ENCODE results near the gene MARCHF10. TPM values are rescaled to one million over a fixed set of nuclear protein-coding genes. Genes with fewer than 3 reads are reported as not detected.

Gene MARCHF10
- total RNA-seq, 1 experiment from 2014 or later: not detected

- ChIA-PET POLR2A (no interaction called here), RAD21 (ENCODE audit: low non-redundant PET in 1 of 2, low total read pairs in 2 of 2, uncharacterized antibody in 2 of 2, unreplicated experiment in 2 of 2) (no interaction called here), CTCF (interaction anchor here (1.2 kb wide), 1 partner anchor 16 kb away, joined by 3 read pairs; no protein-coding TSS in a partner anchor)
- no peak overlapping the region for H3K4me3 ChIP-seq (replicated peaks in 1 of 2; ENCODE audit: low read depth in 1 of 2, low read length in 2 of 2)
- DNase-seq (ENCODE audit: low read depth, low spot score) (no peak), ATAC-seq (no peak)
- no peak overlapping the region for H3K27ac ChIP-seq (ENCODE audit: low read depth, low read length)
- no peaks in the 10 kb centered on the region for H3K27me3 ChIP-seq (ENCODE audit: insufficient read depth, low read length)
- no peak overlapping the region for H3K9ac ChIP-seq (ENCODE audit: low read length)
- H3K4me1 ChIP-seq (ENCODE audit: control insufficient read depth in 1 of 2, insufficient read depth in 2 of 2, low read length in 2 of 2): peaks cover 0 to 9% of the 10 kb centered on the region in 2 experiments; a peak in 1 of 4 replicates
- intact Hi-C loops (cut with micrococcal nuclease): no loop called here
- H3K79me2 ChIP-seq (ENCODE audit: insufficient read depth, low read length): no peaks in the 10 kb centered on the region
- no peaks in the 10 kb centered on the region for H4K20me1 ChIP-seq (ENCODE audit: insufficient read depth)
- no peaks in the 10 kb centered on the region for H3K36me3 ChIP-seq (ENCODE audit: control insufficient read depth in 1 of 2, insufficient read depth in 2 of 2, low read length in 2 of 2)
- no peak for TF ChIP-seq CEBPB (IDR thresholded peaks at IDR 0.05; ENCODE audit: low read depth)
- H3K9me2 ChIP-seq (ENCODE audit: insufficient read depth): no peaks in the 10 kb centered on the region
- no TSS peak for BruUV-seq (replicated peaks)
- no peaks in the 10 kb centered on the region for H3K9me3 ChIP-seq (ENCODE audit: control insufficient read depth in 1 of 2, insufficient read depth in 1 of 2, low read depth in 1 of 2, low read length in 2 of 2)
- no peak overlapping the region for H3K4me2 ChIP-seq (ENCODE audit: low read length)
- no peak overlapping the region for H2AFZ ChIP-seq (ENCODE audit: low read depth, low read length, poor library complexity, severe bottlenecking)
Measured at GRCh38 chr17:62689441-62690167, 118.5 kb downstream of the MARCHF10 start.

- Histone ChIP-seq H4K20me1 (ENCODE audit: insufficient read depth) (no peaks in the 10 kb centered on the region), H3K4me2 (ENCODE audit: low read length) (no peak overlapping the region), H3K9me2 (ENCODE audit: insufficient read depth) (no peaks in the 10 kb centered on the region), H2AFZ (ENCODE audit: low read depth, low read length, poor library complexity, severe bottlenecking) (no peak overlapping the region), H3K36me3 (ENCODE audit: control insufficient read depth in 1 of 2, insufficient read depth in 2 of 2, low read length in 2 of 2) (no peaks in the 10 kb centered on the region), H3K27me3 (ENCODE audit: insufficient read depth, low read length) (no peaks in the 10 kb centered on the region), H3K27ac (ENCODE audit: low read depth, low read length) (no peak overlapping the region), H3K4me1 (ENCODE audit: control insufficient read depth in 1 of 2, insufficient read depth in 2 of 2, low read length in 2 of 2) (peaks cover 0 to 1% of the 10 kb centered on the region in 2 experiments; a peak in 1 of 4 replicates), H3K4me3 (replicated peaks in 1 of 2; ENCODE audit: low read depth in 1 of 2, low read length in 2 of 2) (no peak overlapping the region), H3K9ac (ENCODE audit: low read length) (no peak overlapping the region), H3K79me2 (ENCODE audit: insufficient read depth, low read length) (no peaks in the 10 kb centered on the region), H3K9me3 (ENCODE audit: control insufficient read depth in 1 of 2, insufficient read depth in 1 of 2, low read depth in 1 of 2, low read length in 2 of 2) (no peaks in the 10 kb centered on the region)
- CTCF ChIA-PET: no interaction called here
- BruUV-seq (replicated peaks): no TSS peak
- POLR2A ChIA-PET: no interaction called here
- ATAC-seq: no peak
- no peak for DNase-seq (ENCODE audit: low read depth, low spot score)
- intact Hi-C loops (cut with micrococcal nuclease): no loop called here
- RAD21 ChIA-PET (ENCODE audit: low non-redundant PET in 1 of 2, low total read pairs in 2 of 2, uncharacterized antibody in 2 of 2, unreplicated experiment in 2 of 2): no interaction called here
- TF ChIP-seq RAD21 (IDR thresholded peaks at IDR 0.05; ENCODE audit: low read depth): no peak
- TF ChIP-seq FOSL1 (IDR thresholded peaks at IDR 0.05; ENCODE audit: low read depth): no peak
- no peak for TF ChIP-seq CTCF (IDR thresholded peaks at IDR 0.05 in 2 of 3, conservative IDR thresholded peaks at IDR 0.05 in 1 of 3; ENCODE audit: borderline replicate concordance in 1 of 3, insufficient read depth in 1 of 3, low read depth in 2 of 3, low read length in 2 of 3)
- no peak for TF ChIP-seq POLR2A (IDR thresholded peaks at IDR 0.05; ENCODE audit: borderline replicate concordance, extremely low read depth, insufficient read depth, insufficient read length)
- TF ChIP-seq EGR1 (IDR thresholded peaks at IDR 0.05; ENCODE audit: low read depth): no peak
- no peak for TF ChIP-seq CBX3 (IDR thresholded peaks at IDR 0.05; ENCODE audit: low read depth)
- no peak for TF ChIP-seq REST (IDR thresholded peaks at IDR 0.05; ENCODE audit: low read depth)
- no peak for TF ChIP-seq JUND (IDR thresholded peaks at IDR 0.05)
- no peak for TF ChIP-seq YY1 (IDR thresholded peaks at IDR 0.05; ENCODE audit: extremely low read depth, insufficient replicate concordance, low read depth, low read length)
- no peak for TF ChIP-seq SP1 (IDR thresholded peaks at IDR 0.05; ENCODE audit: low read depth)
- TF ChIP-seq MAX (IDR thresholded peaks at IDR 0.05): no peak
Measured at GRCh38 chr17:62688398-62689160, 119.5 kb downstream of the MARCHF10 start.
